Vagina (tissue), 2 donors: ENCODE results near the gene RNF208. TPM values are rescaled to one million over a fixed set of nuclear protein-coding genes. Genes with fewer than 3 reads are reported as not detected.

Source experiments
- DNase-seq, 2 donors: peaks; one replicate each; pipeline ENCODE4 v3.0.0-alpha.2; 2017; ENCODE audit errors: extremely low spot score in 2 of 2
- H3K27ac ChIP-seq: fragments of 200-600 bp; sonication (generic); one replicate; pipeline ENCODE4 v1.5.1; 2019
- H3K27me3 ChIP-seq: fragments of 200-600 bp; sonication (generic); one replicate; pipeline ENCODE4 v1.5.1; 2019
- H3K36me3 ChIP-seq, 2 donors: fragments of 200-600 bp; sonication (generic); one replicate each; pipeline ENCODE4 v1.5.1; 2017 to 2019
- H3K4me1 ChIP-seq: fragments of 200-600 bp; sonication (generic); one replicate; pipeline ENCODE4 v1.5.1; 2019
- H3K4me3 ChIP-seq, 2 donors: fragments of 200-600 bp; sonication (generic); 1 replicate in 1 of 2; 2 replicates in 1 of 2; pipeline ENCODE4 v1.5.1; 2016 to 2019
- H3K9me3 ChIP-seq: fragments of 200-600 bp; sonication (generic); one replicate; pipeline ENCODE4 v1.5.1; 2019
- POLR2A ChIP-seq, 2 donors: fragments of 450-650 bp; IDR thresholded peaks; one replicate each; pipeline ENCODE4 v1.6.1; 2017; ENCODE audit warnings: antibody characterized with exemption in 2 of 2, mild to moderate bottlenecking in 2 of 2, moderate library complexity in 2 of 2
- POLR2AphosphoS5 ChIP-seq, 2 donors: sonication (generic); formaldehyde crosslinking; IDR thresholded peaks; one replicate each; pipeline ENCODE4 v1.9.0; 2017; ENCODE audit warnings: antibody characterized with exemption in 2 of 2, mild to moderate bottlenecking in 2 of 2, low read depth in 1 of 2; ENCODE audit not compliant: insufficient read depth in 1 of 2
- intact Hi-C: fragments of 100-400 bp; cut with DNase I; formaldehyde crosslinking; loops from one replicate; pipeline ENCODE4 v1.15.1; 2023
- total RNA-seq: library from RNA; depleted of rRNA; stranded (reverse); fragments of >200 nt; gene quantifications from one replicate; pipeline ENCODE4 v1.2.3, GENCODE V29; 2016
- TF ChIP-seq, protein P1 (sequence below), 3 experiments: fragments of 450-650 bp in 2 of 3; fragments of 200-600 bp in 1 of 3; sonication (generic) in 1 of 3; IDR thresholded peaks; one replicate each; pipeline ENCODE4 v1.5.1; 2017 to 2019; ENCODE audit warnings: antibody characterized with exemption in 3 of 3, mild to moderate bottlenecking in 2 of 3, moderate library complexity in 2 of 3

Gene RNF208
- total RNA-seq, 1 donor from 2014 or later: 0.98 TPM

DNA sequence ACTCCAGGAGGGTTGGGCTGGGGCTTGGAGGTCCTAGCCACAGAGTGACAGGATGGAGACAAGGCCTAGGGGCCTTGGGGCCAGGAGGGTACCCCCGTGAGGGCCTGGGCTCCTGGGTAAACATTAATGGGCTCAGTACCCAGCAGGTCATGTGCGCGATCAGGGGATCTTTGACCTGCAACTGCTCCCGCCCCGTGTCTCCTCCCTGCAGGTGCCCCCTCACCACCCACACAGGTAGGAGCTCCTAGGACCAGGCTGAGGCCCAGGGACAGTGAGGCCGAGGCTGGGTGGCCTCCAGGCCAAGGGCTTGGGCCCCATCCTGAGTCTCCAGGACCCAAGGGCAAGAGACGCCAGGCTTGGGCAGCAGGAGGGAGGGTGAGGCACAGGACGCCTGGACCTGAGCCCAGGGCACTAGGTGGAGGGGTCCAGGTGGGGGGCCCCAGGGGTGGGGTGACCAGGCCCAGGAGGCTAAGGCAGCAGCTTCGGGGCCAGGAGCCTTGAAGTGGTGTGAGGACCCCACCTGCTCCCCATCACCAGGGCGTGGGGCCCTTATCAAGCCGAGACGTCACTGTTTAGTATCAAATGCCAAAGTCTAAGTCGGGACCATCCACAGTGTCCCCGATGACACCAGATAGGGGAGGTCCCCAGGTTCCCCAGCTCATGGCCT is 8.8 kb upstream of the RNF208 start, which contains the start of gene SLC34A3:
TSS of gene SLC34A3 (plus strand) at position 197 of the 667 bp plus-strand sequence. CDS start 802 bp downstream, outside the sequence.
- DNase-seq: no peak
- Histone ChIP-seq H3K4me1 (peaks cover 15% of the 10 kb centered on the region), H3K27ac (no peak within 1 kb of the TSS), H3K4me3 (no peak within 1 kb of the TSS), H3K36me3 (no peaks in the 10 kb centered on the region), H3K27me3 (peaks cover 4% of the 10 kb centered on the region), H3K9me3 (no peaks in the 10 kb centered on the region)
- intact Hi-C loops: no loop called here
- no peak for TF ChIP-seq POLR2A (IDR thresholded peaks at IDR 0.05)
- TF ChIP-seq, protein P1, sequence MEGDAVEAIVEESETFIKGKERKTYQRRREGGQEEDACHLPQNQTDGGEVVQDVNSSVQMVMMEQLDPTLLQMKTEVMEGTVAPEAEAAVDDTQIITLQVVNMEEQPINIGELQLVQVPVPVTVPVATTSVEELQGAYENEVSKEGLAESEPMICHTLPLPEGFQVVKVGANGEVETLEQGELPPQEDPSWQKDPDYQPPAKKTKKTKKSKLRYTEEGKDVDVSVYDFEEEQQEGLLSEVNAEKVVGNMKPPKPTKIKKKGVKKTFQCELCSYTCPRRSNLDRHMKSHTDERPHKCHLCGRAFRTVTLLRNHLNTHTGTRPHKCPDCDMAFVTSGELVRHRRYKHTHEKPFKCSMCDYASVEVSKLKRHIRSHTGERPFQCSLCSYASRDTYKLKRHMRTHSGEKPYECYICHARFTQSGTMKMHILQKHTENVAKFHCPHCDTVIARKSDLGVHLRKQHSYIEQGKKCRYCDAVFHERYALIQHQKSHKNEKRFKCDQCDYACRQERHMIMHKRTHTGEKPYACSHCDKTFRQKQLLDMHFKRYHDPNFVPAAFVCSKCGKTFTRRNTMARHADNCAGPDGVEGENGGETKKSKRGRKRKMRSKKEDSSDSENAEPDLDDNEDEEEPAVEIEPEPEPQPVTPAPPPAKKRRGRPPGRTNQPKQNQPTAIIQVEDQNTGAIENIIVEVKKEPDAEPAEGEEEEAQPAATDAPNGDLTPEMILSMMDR (IDR thresholded peaks at IDR 0.05): no peak
- no peak for TF ChIP-seq POLR2AphosphoS5 (IDR thresholded peaks at IDR 0.05; ENCODE audit: insufficient read depth in 1 of 2, low read depth in 1 of 2)

DNA sequence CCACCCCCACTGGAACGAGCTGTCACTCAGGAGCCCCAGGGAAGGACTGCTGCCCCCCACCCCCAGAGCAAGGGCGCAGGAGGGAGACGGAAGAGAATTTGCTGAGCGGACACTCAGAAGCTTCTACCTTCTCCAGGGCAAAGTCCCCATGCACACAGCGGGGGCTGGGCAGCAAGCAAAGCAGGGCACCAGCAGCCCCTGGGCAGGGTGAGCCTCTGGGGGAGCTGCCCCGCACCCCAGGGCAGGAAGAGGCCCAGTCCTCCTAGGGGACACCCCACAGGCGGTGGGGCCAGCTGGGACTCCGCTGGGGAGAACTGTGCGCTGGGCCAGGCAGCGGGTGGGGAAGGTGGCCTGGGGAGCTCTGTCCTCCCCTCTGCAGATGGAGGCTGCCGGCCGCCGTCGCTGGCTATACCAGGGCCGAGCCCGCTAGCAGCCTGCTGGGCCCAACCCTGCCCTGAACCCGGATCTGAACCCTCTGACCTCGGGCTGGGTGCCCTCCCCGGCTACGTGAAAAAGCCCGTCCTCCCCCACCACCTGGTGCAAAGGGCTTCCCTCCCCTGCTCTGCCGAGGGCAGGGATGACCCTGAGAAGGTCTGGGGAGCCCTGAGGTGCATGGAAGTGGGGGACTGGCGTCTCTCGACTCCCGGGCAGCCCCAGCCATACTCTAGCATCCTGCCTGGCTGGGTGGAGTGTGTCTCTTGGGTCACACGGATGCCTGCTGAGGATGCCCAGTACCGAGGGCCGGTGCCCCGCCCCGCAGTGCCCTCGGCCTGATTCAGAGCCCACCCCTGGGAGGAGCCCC is 8.1 kb upstream of the RNF208 start:
- Histone ChIP-seq H3K4me3 (no peak overlapping the region), H3K4me1 (peaks cover 11% of the 10 kb centered on the region), H3K9me3 (no peaks in the 10 kb centered on the region), H3K27me3 (peaks cover 4% of the 10 kb centered on the region), H3K36me3 (no peaks in the 10 kb centered on the region), H3K27ac (no peak overlapping the region)
- no peak for DNase-seq
- TF ChIP-seq POLR2A (IDR thresholded peaks at IDR 0.05): no peak
- TF ChIP-seq, protein P1 (IDR thresholded peaks at IDR 0.05): no peak
- intact Hi-C loops: loop anchor here (5.0 kb wide), 2 partner anchors 38 to 127 kb away; no protein-coding TSS in a partner anchor

DNA sequence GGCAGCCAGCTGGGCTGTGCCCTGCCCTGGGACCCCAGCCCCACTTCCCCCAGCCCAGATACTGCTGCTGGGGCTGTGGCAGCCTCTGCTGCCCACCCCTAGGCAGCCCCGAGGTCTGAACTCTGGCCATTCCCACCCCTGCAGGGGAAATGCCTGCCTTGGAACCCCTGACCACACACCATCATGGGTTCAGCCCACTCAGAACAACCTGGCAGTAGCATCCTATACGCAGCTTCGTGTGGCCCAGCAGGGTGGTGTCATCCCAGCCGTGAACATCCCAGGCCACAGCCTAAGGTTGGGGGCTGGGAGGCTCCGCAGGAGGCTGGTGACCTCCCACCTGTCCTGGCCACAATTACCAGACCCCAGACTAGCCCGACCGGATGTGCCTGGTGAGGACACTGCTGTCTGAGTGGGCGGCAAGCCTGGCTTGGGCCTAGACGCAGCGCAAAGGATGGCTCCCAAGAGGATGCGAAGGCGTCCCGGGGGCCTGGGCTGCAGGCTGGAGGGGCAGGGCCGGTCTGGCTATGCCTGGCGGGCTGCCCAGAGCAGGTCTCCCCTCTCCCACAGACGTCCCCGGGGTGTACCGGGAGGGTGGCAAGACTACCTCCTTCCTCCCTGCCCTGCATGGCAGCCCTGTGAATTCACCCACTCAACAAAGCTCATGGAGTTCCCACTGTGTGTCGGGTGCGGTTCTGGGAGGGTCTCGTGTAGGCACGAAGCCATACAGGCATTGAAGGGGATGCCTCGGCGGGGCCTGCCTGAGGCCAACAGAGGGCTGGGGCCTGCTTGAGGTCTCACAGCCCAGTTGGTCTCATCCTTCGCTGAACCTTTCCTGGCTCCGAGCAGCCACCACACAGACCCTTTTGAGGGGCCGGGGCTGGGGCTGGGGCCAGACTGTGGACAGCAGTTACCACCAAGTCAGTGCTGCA is 7.2 kb upstream of the RNF208 start:
- Histone ChIP-seq H3K9me3 (no peaks in the 10 kb centered on the region), H3K36me3 (no peaks in the 10 kb centered on the region), H3K27me3 (peaks cover 4% of the 10 kb centered on the region), H3K27ac (no peak overlapping the region), H3K4me3 (no peak overlapping the region), H3K4me1 (peaks cover 14% of the 10 kb centered on the region)
- no peak for DNase-seq
- intact Hi-C loops: loop anchor here (5.0 kb wide), 2 partner anchors 37 to 128 kb away; no protein-coding TSS in a partner anchor
- no peak for TF ChIP-seq POLR2A (IDR thresholded peaks at IDR 0.05)

DNA sequence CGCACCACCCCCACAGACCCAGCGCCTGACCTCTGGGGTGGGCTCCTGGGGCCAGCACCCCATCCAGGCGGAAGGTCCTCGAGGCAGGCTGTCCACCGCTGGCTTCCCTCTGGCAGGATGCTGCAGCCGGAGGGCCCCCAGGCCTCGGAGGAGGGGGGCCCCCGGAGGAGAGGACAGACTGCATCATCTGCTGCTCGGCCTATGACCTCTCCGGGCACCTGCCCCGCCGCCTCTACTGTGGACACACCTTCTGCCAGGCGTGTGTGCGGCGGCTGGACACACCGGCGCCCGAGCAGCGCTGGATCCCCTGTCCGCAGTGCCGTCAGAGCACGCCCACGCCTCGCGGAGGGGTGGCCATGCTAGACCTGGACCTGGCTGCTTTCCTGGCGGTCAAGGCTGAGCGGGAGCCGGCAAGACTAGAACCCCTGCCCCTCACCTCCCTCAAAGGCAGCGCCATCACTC is 6.5 kb upstream of the RNF208 start:
- peaks cover 4% of the 10 kb centered on the region for H3K27me3 ChIP-seq
- peaks cover 20% of the 10 kb centered on the region for H3K4me1 ChIP-seq
- TF ChIP-seq, protein P1 (IDR thresholded peaks at IDR 0.05): no peak
- TF ChIP-seq POLR2A (IDR thresholded peaks at IDR 0.05): no peak
- no peak for TF ChIP-seq POLR2AphosphoS5 (IDR thresholded peaks at IDR 0.05; ENCODE audit: insufficient read depth in 1 of 2, low read depth in 1 of 2)
- no peaks in the 10 kb centered on the region for H3K36me3 ChIP-seq
- intact Hi-C loops: loop anchor here (5.0 kb wide), 2 partner anchors 36 to 129 kb away; no protein-coding TSS in a partner anchor
- no peak overlapping the region for H3K4me3 ChIP-seq
- no peaks in the 10 kb centered on the region for H3K9me3 ChIP-seq
- H3K27ac ChIP-seq: no peak overlapping the region
- no peak for DNase-seq
